PC-9 (cell line): ENCODE data around the gene PARP4.

ENCODE experiments used
- CTCF ChIP-seq: fragments of 200-600 bp; sonication (generic); conservative IDR thresholded peaks from 2 replicates; pipeline ENCODE4 v1.6.1; 2017; ENCODE audit warnings: mixed run types, antibody characterized with exemption, mild to moderate bottlenecking, moderate library complexity
- EZH2 ChIP-seq: fragments of 200-600 bp; sonication (generic); IDR thresholded peaks from 2 replicates; pipeline ENCODE4 v1.8.0; 2017; ENCODE audit warnings: antibody characterized with exemption, low read depth

DNA sequence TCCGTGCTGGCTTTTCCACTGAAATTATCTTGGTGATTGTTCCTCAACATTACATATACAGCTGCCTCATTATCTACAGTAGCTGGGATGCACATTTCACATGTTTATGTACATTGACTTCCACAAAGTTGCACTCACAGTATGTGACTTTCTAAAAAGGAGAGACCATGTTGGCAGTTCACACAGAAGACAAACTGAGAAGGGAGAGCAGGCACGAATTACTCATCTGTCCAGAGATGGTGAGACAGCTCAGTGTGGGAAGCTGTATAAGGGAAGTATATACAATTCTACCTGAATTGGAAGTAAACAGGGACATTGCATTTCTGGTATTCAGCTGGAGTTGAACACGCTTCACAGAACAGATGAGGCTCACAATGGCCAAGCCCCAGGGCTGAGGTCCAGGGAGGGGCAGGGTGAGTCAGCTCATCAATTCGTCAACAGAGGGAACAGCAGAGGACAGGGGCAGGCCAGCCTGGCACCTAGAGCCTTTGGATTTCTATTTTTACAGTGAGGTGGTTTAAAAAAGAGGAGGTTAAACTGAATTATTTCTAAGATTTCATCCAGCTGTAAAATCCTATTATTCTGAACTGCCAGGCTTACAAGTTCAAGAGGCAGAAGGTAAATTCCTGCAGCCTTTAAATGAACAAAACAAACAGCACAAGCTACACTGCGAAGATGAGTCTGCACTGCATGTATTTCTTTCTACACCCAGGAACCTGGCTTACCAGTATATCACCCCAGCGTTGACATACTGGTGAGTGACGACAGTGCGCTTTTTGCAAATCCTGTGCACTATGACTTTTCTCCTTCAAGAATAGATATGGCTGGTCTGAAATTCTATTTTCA lies 9.8 kb downstream of the PARP4 start:
- no peak for TF ChIP-seq EZH2
- TF ChIP-seq CTCF, result no peak
